ENCODE measurements around the gene SLC35G2.
"Not testable (repeated sequence)": the region's sequence is repeated elsewhere in the genome, so short reads cannot be mapped to it uniquely, and the experiment has no call there.

Gene SLC35G2

DNA sequence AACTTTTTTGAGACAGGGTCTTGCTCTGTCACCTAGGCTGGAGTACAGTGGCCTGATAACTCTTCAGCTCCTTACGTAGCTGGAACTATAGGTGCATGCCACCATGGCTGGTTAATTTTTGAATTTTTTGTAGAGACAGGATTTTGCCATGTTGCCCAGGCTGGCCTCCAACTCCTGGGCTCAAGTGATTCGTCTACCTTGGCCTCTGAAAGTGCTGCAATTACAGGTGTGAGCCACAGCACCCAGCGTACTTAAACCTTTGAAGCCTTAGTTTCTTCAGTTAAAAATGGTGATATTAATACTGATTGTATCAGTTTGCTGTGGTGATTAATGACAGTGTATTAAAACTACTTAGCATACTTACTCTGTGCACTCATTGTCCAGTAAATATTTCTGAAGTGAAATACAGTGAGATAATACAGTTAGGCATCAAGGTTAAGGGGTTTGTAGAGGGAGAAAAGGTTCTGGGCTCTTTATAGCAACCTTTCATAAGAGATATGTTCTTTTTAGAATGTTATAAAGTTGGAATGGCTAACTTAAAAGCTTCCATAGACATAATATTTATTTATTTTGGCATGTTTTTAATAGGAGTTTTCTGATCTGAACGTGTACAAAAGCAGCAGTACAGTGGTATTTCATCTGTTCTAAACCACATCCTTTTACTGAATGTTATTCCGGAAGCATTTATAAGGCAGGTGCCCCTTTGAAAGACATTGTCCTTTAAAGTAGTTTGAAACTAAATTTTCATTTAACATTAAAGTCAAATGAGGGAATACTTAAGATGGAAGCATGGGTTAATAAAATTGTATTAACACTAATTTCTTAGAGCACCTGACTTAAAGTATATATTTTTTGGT is 66.7 kb downstream of the SLC35G2 start:
- peak overlapping the region; percentile 58 for H3K4me3 Mint-ChIP-seq
- H3K4me1 Mint-ChIP-seq (ENCODE audit: low read depth), result peaks cover 43% of the 10 kb centered on the region
- DNase-seq (ENCODE audit: low spot score), result no peak
- no peaks in the 10 kb centered on the region for H3K27me3 Mint-ChIP-seq (ENCODE audit: low read depth)
- H3K27ac Mint-ChIP-seq, result peak overlapping the region; percentile 66
- peaks cover 9% of the 10 kb centered on the region for H3K9me3 Mint-ChIP-seq
- peaks cover 33% of the 10 kb centered on the region for H3K36me3 Mint-ChIP-seq (ENCODE audit: low read depth)

DNA sequence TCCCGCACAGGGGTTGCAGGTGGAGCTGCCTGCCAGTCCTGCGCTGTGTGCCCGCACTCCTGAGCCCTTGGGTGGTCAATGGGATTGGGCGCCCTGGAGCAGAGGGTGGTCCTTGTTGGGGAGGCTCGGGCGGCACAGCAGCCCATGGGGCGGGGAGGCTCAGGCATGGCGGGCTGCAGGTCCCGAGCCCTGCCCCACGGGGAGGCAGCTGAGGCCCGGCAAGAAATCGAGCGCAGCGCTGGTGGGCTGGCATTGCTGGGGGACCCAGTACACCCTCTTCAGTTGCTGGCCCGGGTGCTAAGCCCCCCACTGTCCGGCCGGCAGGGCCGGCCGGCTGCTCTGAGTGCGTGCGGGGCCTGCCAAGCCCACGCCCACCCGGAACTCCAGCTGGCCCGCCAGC is 71.0 kb downstream of the SLC35G2 start:
- H3K4me1 Mint-ChIP-seq (ENCODE audit: low read depth), result peaks cover 38% of the 10 kb centered on the region
- no peaks in the 10 kb centered on the region for H3K27me3 Mint-ChIP-seq (ENCODE audit: low read depth)
- no peak for DNase-seq (ENCODE audit: low spot score)
- peaks cover 45% of the 10 kb centered on the region for H3K36me3 Mint-ChIP-seq (ENCODE audit: low read depth)
- H3K27ac Mint-ChIP-seq, result no peak overlapping the region
- peaks cover 19% of the 10 kb centered on the region for H3K9me3 Mint-ChIP-seq
- no peak overlapping the region for H3K4me3 Mint-ChIP-seq

DNA sequence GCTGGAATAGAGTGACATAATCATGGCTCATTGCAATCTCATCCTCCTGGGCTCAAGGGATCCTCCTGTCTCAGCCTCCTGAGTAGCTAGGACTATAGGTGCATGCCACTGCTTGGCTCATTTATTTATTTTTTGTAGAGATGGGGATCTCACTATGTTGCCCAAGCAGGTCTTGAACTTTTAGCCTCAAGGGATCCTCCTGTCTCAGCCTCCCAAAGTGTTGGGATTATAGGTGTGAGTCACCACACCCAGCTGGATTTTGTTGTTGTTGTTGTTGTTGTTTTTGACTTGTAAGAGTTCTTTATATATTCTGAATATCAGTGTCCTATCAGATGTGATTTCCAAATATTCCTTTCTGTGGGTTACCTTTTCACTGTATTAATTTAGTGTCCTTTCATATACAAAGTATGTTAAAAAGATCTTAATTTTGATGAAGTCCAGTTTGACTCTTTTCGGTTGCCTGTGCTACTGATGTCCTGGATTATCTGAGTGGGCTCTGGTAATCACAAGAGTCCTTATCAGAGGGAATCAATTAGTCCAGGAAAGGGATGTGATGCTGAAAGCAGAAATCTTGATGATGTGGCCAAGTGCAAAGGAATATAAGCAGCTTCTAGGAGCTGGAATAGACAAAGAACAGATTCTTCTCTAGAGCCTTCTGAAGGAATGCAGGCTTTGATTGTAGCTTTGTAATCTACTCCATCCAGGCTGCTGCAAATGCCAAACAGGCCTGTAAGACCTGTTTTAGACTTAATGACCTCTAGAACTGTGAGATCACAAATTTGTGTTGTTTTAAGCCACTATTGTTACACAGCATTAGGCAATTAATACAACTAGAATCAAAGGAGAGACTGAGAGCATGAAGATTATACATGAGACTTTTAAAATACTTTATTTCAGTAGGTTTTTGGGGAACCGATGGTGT is 73.3 kb downstream of the SLC35G2 start:
- Mint-ChIP-seq H3K36me3 (ENCODE audit: low read depth) (peaks cover 48% of the 10 kb centered on the region), H3K27ac (no peak overlapping the region)

DNA sequence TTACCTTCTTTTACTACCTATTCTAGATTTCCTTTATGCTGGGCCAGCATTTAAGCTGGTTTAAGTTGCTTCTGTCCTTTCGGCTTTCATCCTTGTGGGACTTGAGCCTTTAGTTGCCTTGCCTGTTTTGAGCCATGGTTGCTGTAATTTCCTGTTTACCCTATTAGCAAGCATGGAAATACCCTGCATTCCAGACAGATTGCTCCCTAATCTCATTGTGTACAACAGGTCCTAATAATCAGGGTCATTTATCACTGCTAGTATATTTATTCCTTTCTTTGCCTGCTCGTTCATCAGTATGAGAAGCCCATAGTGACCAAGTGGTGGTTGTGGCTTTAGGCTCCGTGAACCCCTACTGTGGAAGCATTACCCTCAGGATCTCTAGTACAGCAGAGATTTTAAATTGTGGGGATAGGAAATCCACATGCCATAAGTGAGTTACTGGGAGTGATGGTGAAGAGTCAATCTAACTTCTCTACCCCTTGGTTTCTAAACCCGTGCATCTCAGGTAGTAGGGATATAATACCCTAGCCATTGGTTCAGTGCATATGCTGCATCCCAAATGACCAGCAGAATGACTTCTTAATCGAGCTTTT is 75.0 kb downstream of the SLC35G2 start:
- DNase-seq (ENCODE audit: low spot score), result no peak
- no peak overlapping the region for H3K4me3 Mint-ChIP-seq
- peaks cover 47% of the 10 kb centered on the region for H3K36me3 Mint-ChIP-seq (ENCODE audit: low read depth)
- H3K4me1 Mint-ChIP-seq (ENCODE audit: low read depth), result peaks cover 31% of the 10 kb centered on the region
- H3K9me3 Mint-ChIP-seq, result peaks cover 19% of the 10 kb centered on the region
- H3K27me3 Mint-ChIP-seq (ENCODE audit: low read depth), result no peaks in the 10 kb centered on the region
- no peak overlapping the region for H3K27ac Mint-ChIP-seq

More for the DNA sequence above, 73.3 kb downstream of the SLC35G2 start:
- DNase-seq (ENCODE audit: low spot score), result no peak
- H3K27me3 Mint-ChIP-seq (ENCODE audit: low read depth), result no peaks in the 10 kb centered on the region
- H3K4me3 Mint-ChIP-seq, result no peak overlapping the region
- peaks cover 25% of the 10 kb centered on the region for H3K4me1 Mint-ChIP-seq (ENCODE audit: low read depth)
- H3K9me3 Mint-ChIP-seq, result peaks cover 19% of the 10 kb centered on the region

DNA sequence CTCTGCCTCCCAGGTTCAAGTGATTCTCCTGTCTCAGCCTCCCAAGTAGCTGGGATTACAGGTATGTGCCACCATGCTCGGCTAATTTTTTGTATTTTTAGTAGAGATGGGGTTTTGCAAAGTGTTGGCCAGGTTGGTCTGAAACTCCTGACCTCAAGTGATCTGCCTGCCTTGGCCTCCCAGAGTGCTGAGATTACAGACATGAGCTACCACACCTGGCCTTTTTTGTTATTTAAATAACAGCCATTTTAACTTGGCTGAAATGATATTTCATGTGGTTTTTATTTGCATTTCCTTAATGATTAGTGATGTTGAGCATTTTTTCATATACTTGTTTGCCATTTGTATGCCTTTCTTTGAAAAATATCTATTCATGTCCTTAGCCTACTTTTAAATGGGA is 78.2 kb downstream of the SLC35G2 start:
- Mint-ChIP-seq H3K4me1 (ENCODE audit: low read depth) (peaks cover 50% of the 10 kb centered on the region), H3K36me3 (ENCODE audit: low read depth) (peaks cover 52% of the 10 kb centered on the region), H3K9me3 (peaks cover 26% of the 10 kb centered on the region)
- H3K4me3 Mint-ChIP-seq; DNase-seq (ENCODE audit: low spot score); H3K27ac Mint-ChIP-seq; H3K27me3 Mint-ChIP-seq (ENCODE audit: low read depth): not testable (repeated sequence)

DNA sequence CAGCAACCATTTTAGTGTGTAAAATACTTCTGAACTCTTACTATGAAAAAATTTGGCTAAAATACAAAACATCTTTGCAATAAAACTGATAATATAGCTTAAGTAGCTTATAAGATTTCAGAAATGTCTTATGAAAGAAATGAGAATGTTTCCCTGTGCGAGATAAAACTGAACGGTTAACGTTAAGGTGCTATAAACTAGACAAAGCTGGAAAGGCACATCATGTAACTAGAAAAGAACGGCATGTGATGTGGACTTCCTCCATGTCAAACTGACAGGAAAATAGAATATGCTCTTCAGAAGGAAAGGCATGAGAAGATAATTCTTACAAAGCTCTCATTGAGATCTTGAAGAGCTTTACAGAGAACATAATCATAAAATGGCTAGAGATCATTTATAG is 79.6 kb downstream of the SLC35G2 start:
- peaks cover 33% of the 10 kb centered on the region for H3K9me3 Mint-ChIP-seq
- H3K4me3 Mint-ChIP-seq, result no peak overlapping the region
- no peak for DNase-seq (ENCODE audit: low spot score)
- H3K27ac Mint-ChIP-seq, result peak overlapping the region; percentile 44
- peaks cover 52% of the 10 kb centered on the region for H3K36me3 Mint-ChIP-seq (ENCODE audit: low read depth)
- peaks cover 45% of the 10 kb centered on the region for H3K4me1 Mint-ChIP-seq (ENCODE audit: low read depth)
- H3K27me3 Mint-ChIP-seq (ENCODE audit: low read depth), result no peaks in the 10 kb centered on the region

DNA sequence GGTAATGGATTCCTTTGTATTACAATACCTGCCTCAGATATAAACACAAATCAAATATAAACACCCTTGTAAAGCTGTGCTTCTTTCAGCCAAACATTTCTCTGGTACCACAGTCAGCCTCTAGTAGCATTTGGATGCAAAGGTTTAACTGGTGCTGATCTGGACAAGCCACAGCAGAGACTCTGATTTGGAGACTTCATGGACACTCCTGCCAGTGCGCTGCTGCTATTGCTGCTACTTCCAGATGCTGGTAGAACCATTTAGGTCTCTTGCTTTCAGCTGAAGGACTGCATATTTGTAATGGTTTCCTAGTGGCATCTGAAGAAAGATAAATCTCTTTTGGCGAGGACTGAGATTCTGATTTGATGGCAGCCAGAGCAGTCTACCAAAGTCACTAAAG is 80.0 kb downstream of the SLC35G2 start:
- Mint-ChIP-seq H3K27me3 (ENCODE audit: low read depth) (no peaks in the 10 kb centered on the region), H3K36me3 (ENCODE audit: low read depth) (peaks cover 56% of the 10 kb centered on the region), H3K27ac (peak overlapping the region; percentile 44), H3K4me3 (no peak overlapping the region), H3K4me1 (ENCODE audit: low read depth) (peaks cover 41% of the 10 kb centered on the region), H3K9me3 (peaks cover 37% of the 10 kb centered on the region)
- no peak for DNase-seq (ENCODE audit: low spot score)

DNA sequence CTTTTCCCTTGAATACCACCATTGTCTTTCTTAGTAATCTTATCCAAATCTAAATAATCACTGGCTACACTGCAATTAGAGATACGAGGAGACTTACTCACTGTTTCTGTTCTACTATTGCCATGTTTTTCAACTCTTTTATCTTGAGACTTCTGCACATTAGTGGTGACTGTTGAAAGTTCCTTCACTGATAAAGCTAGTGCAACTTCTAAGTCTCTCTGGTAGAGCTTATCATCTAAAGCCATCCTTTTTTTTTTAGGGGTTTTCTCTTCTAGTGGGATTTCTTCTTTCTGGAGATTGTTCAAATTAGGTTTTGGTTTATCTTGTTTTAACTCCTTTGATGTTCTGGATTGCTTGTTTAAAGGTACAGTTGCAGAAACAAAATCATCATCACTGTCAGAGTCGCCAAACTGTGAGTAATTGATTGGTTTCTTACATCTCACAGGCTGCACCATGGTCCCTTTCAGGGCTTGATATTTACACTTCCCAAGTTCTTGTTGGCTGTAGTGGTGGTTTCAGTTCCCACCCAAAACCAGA is 80.8 kb downstream of the SLC35G2 start:
- Mint-ChIP-seq H3K27ac (peak overlapping the region; percentile 68), H3K4me1 (ENCODE audit: low read depth) (peaks cover 37% of the 10 kb centered on the region), H3K27me3 (ENCODE audit: low read depth) (no peaks in the 10 kb centered on the region), H3K36me3 (ENCODE audit: low read depth) (peaks cover 55% of the 10 kb centered on the region), H3K4me3 (peak overlapping the region; percentile 33), H3K9me3 (peaks cover 43% of the 10 kb centered on the region)
- DNase-seq (ENCODE audit: low spot score), result no peak

DNA sequence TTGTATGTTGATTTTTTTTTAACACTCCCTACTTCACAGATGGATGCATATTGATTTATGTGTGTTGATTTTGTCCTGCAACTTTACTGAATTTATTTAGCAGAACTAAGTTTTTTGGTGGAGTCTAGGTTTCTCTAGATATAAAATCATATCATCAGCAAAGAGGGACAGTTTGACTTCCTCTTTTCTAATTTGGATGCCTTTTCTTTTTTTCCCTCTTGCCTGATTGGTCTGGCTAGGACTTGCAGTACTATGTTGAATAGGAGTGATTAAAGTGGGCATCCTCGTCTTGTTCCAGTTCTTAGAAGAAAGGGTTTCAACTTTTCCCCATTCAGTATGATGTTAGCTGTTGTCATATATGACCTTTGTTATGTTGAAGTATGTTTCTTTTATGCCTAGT is 81.8 kb downstream of the SLC35G2 start:
- H3K27ac Mint-ChIP-seq, result peak overlapping the region; percentile 16
- H3K9me3 Mint-ChIP-seq, result peaks cover 46% of the 10 kb centered on the region
- H3K36me3 Mint-ChIP-seq (ENCODE audit: low read depth), result peaks cover 61% of the 10 kb centered on the region
- DNase-seq (ENCODE audit: low spot score); H3K4me3 Mint-ChIP-seq; H3K27me3 Mint-ChIP-seq (ENCODE audit: low read depth): not testable (repeated sequence)
- peaks cover 37% of the 10 kb centered on the region for H3K4me1 Mint-ChIP-seq (ENCODE audit: low read depth)

DNA sequence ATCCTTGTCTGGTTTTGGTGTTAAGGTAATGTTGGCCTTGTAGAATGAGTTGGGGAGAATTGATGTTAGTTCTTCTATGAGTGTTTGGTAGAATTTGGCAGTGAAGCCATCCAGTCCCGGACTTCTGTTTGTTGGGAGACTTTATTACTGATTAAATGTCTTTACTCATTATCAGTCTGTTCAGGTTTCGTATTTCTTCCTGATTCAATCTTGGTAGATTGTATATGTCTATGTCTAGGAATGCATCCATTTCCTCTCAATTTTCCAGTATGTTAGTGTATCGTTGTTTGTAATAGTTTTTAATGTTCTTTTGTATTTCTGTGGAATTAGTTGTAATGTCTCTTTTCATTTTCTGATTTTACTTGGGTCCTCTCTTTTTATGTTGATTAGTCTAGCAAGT is 82.5 kb downstream of the SLC35G2 start:
- no peak for DNase-seq (ENCODE audit: low spot score)
- Mint-ChIP-seq H3K36me3 (ENCODE audit: low read depth) (peaks cover 61% of the 10 kb centered on the region), H3K4me1 (ENCODE audit: low read depth) (peaks cover 40% of the 10 kb centered on the region), H3K27me3 (ENCODE audit: low read depth) (no peaks in the 10 kb centered on the region), H3K9me3 (peaks cover 46% of the 10 kb centered on the region), H3K27ac (no peak overlapping the region), H3K4me3 (no peak overlapping the region)

DNA sequence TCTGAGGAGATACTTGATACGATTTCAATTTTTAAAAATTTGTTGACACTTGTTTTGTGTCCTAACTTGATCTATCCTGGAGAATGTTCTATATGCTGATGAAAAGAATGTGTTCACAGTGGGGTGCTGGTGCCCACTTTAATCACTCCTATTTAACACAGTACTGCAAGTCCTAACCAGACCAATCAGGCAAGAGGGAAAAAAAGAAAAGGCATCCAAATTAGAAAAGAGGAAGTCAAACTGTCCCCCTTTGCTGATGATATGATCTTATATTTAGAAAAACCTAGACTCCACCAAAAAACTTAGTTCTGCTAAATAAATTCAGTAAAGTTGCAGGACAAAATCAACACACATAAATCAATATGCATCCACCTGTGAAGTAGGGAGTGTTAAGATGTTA is 83.6 kb downstream of the SLC35G2 start:
- not testable (repeated sequence) for H3K4me3 Mint-ChIP-seq; H3K27ac Mint-ChIP-seq; DNase-seq (ENCODE audit: low spot score); H3K27me3 Mint-ChIP-seq (ENCODE audit: low read depth)
- Mint-ChIP-seq H3K9me3 (peaks cover 46% of the 10 kb centered on the region), H3K4me1 (ENCODE audit: low read depth) (peaks cover 47% of the 10 kb centered on the region), H3K36me3 (ENCODE audit: low read depth) (peaks cover 66% of the 10 kb centered on the region)

DNA sequence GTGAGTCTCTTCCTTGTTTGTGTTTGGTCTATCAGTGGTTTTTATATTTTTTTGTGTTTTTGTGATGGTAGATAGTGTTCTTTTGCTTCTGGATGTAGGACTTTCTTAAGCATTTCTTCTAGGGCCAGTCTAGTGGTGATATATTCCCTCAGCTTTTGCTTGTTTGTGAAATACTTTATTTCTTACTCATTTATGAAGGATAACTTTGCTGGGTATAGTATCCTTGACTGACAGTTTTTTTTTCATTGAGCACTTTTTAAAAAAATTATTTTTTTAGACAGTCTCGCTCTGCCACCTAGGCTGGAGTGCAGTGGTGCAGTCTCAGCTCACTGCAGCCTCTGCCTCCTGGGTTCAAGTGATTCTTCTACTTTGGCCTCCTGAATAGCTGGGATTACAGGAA is 85.0 kb downstream of the SLC35G2 start:
- Mint-ChIP-seq H3K9me3 (peaks cover 46% of the 10 kb centered on the region), H3K4me1 (ENCODE audit: low read depth) (peaks cover 53% of the 10 kb centered on the region), H3K27ac (peak overlapping the region; percentile 38), H3K36me3 (ENCODE audit: low read depth) (peaks cover 63% of the 10 kb centered on the region), H3K4me3 (no peak overlapping the region), H3K27me3 (ENCODE audit: low read depth) (no peaks in the 10 kb centered on the region)
- no peak for DNase-seq (ENCODE audit: low spot score)

DNA sequence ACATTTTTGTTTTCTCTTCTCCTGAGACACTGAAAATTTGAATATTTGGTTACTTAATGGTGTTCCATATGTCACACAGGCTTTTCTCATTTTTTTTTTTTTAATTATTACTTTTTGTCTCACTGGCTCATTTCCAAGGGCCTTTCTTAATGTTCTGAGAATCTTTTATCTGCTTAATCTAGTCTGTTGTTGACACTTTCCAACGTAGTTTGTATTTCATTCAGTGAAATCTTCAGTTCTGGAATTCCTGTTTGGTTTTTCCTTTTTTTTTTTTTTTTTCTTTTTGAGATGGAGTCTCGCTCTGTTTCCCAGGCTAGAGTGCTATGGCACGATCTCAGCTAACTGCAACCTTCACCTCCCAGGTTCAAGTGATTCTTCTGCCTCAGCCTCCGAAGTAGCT is 85.8 kb downstream of the SLC35G2 start:
- no peak for DNase-seq (ENCODE audit: low spot score)
- H3K9me3 Mint-ChIP-seq, result peaks cover 46% of the 10 kb centered on the region
- H3K27me3 Mint-ChIP-seq (ENCODE audit: low read depth), result no peaks in the 10 kb centered on the region
- no peak overlapping the region for H3K4me3 Mint-ChIP-seq
- peaks cover 58% of the 10 kb centered on the region for H3K36me3 Mint-ChIP-seq (ENCODE audit: low read depth)
- peaks cover 54% of the 10 kb centered on the region for H3K4me1 Mint-ChIP-seq (ENCODE audit: low read depth)
- no peak overlapping the region for H3K27ac Mint-ChIP-seq
